Hepatocyte (in vitro differentiated cells): ENCODE results near the gene GSG1. TPM values are rescaled to one million over a fixed set of nuclear protein-coding genes. Genes with fewer than 3 reads are reported as not detected.

Experiments used
- DNase-seq: peaks from one replicate; pipeline ENCODE4 v3.0.0-alpha.2; 2016; ENCODE audit warnings: low spot score
- H2AFZ ChIP-seq: fragments of 200-600 bp; sonication (generic); 2 replicates; pipeline ENCODE4 v1.6.0; 2016; ENCODE audit warnings: antibody characterized with exemption, mild to moderate bottlenecking
- H3K27ac ChIP-seq: fragments of 200-600 bp; sonication (generic); 2 replicates; pipeline ENCODE4 v1.5.1; 2016; ENCODE audit warnings: mild to moderate bottlenecking
- H3K27me3 ChIP-seq: fragments of 200-600 bp; sonication (generic); 2 replicates; pipeline ENCODE4 v1.6.1; 2016
- H3K36me3 ChIP-seq: fragments of 200-600 bp; sonication (generic); replicated peaks from 2 replicates; pipeline ENCODE4 v1.5.1; 2016; ENCODE audit warnings: low read depth; ENCODE audit not compliant: insufficient read depth
- H3K4me1 ChIP-seq: fragments of 200-600 bp; sonication (generic); 2 replicates; pipeline ENCODE4 v1.5.1; 2016; ENCODE audit warnings: mild to moderate bottlenecking, moderate library complexity; ENCODE audit not compliant: insufficient read depth
- H3K4me2 ChIP-seq: fragments of 200-600 bp; sonication (generic); 2 replicates; pipeline ENCODE4 v1.6.0; 2016
- H3K4me3 ChIP-seq: fragments of 200-600 bp; sonication (generic); 2 replicates; pipeline ENCODE4 v1.5.1; 2016; ENCODE audit warnings: mild to moderate bottlenecking
- H3K79me2 ChIP-seq: fragments of 200-600 bp; sonication (generic); 2 replicates; pipeline ENCODE4 v1.6.0; 2017; ENCODE audit warnings: mild to moderate bottlenecking
- H3K9me2 ChIP-seq: fragments of 200-600 bp; sonication (generic); replicated peaks from 2 replicates; pipeline ENCODE4 v1.6.0; 2017; ENCODE audit warnings: mild to moderate bottlenecking; ENCODE audit not compliant: insufficient read depth
- H3K9me3 ChIP-seq: fragments of 200-600 bp; sonication (generic); 2 replicates; pipeline ENCODE4 v1.5.1; 2016; ENCODE audit warnings: low read depth, mild to moderate bottlenecking
- H4K20me1 ChIP-seq: fragments of 200-600 bp; sonication (generic); 2 replicates; pipeline ENCODE4 v1.6.0; 2016; ENCODE audit warnings: mild to moderate bottlenecking; ENCODE audit not compliant: insufficient read depth, poor library complexity, severe bottlenecking
- EZH2 ChIP-seq: fragments of 200-600 bp; sonication (generic); IDR thresholded peaks from 2 replicates; pipeline ENCODE4 v1.6.1; 2016; ENCODE audit warnings: antibody characterized with exemption, mild to moderate bottlenecking, borderline replicate concordance
- EZH2phosphoT487 ChIP-seq: fragments of 200-600 bp; sonication (generic); IDR thresholded peaks from one replicate; pipeline ENCODE4 v1.6.1; 2018; ENCODE audit warnings: antibody characterized with exemption, mild to moderate bottlenecking, low read depth, moderate library complexity; ENCODE audit not compliant: unreplicated experiment, severe bottlenecking
- WGBS: methylation state at CpG from one replicate; pipeline ENCODE4 v1.1.6; 2016; ENCODE audit warnings: low lambda C conversion rate; ENCODE audit errors: missing lambda C conversion rate; 5-methylcytosine and 5-hydroxymethylcytosine counted together
- polyA plus RNA-seq: library from polyadenylated mRNA; unstranded; fragments of >200 nt; fragmentation: Nextera tagmentation; extraction: Ambion mirVana; gene quantifications from 2 replicates; pipeline ENCODE4 v1.2.1, GENCODE V29; 2016
- total RNA-seq: library from RNA; depleted of rRNA; stranded (reverse); fragments of >200 nt; gene quantifications from 2 replicates; pipeline ENCODE4 v1.2.3, GENCODE V29; 2014
- TF ChIP-seq, protein P1 (sequence below): fragments of 200-600 bp; sonication (generic); IDR thresholded peaks from 2 replicates; pipeline ENCODE4 v1.5.1; 2016; ENCODE audit warnings: antibody characterized with exemption, mild to moderate bottlenecking; ENCODE audit not compliant: poor library complexity

Gene GSG1
- total and polyA plus RNA-seq, 2 experiments from 2014 or later, result 0.37 TPM; not detected in 1

GRCh38 chr12:13097491-13098011 is 5.9 kb downstream of the GSG1 start:
- H4K20me1 ChIP-seq, result no peaks in the 10 kb centered on the region
- no peaks in the 10 kb centered on the region for H3K36me3 ChIP-seq
- peak overlapping the region; percentile 40 for H2AFZ ChIP-seq
- no peaks in the 10 kb centered on the region for H3K9me2 ChIP-seq
- no peaks in the 10 kb centered on the region for H3K27me3 ChIP-seq
- H3K27ac ChIP-seq, result peak overlapping the region; percentile 99
- no peaks in the 10 kb centered on the region for H3K9me3 ChIP-seq
- H3K4me2 ChIP-seq, result peak overlapping the region; percentile 58
- DNase-seq, result no peak
- peaks cover 62% of the 10 kb centered on the region for H3K4me1 ChIP-seq
- no peak overlapping the region for H3K4me3 ChIP-seq
- WGBS, result 83% methylated on average over 9 of the region's 9 CpGs
- no peaks in the 10 kb centered on the region for H3K79me2 ChIP-seq
- TF ChIP-seq EZH2, result no peak
- TF ChIP-seq, protein P1, sequence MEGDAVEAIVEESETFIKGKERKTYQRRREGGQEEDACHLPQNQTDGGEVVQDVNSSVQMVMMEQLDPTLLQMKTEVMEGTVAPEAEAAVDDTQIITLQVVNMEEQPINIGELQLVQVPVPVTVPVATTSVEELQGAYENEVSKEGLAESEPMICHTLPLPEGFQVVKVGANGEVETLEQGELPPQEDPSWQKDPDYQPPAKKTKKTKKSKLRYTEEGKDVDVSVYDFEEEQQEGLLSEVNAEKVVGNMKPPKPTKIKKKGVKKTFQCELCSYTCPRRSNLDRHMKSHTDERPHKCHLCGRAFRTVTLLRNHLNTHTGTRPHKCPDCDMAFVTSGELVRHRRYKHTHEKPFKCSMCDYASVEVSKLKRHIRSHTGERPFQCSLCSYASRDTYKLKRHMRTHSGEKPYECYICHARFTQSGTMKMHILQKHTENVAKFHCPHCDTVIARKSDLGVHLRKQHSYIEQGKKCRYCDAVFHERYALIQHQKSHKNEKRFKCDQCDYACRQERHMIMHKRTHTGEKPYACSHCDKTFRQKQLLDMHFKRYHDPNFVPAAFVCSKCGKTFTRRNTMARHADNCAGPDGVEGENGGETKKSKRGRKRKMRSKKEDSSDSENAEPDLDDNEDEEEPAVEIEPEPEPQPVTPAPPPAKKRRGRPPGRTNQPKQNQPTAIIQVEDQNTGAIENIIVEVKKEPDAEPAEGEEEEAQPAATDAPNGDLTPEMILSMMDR, result no peak

- no peak overlapping the region for H3K27ac ChIP-seq
- H3K4me3 ChIP-seq, result no peak overlapping the region
- DNase-seq, result no peak
- H3K9me3 ChIP-seq, result no peaks in the 10 kb centered on the region
- H4K20me1 ChIP-seq, result no peaks in the 10 kb centered on the region
- H3K27me3 ChIP-seq, result no peaks in the 10 kb centered on the region
- H2AFZ ChIP-seq, result no peak overlapping the region
- peaks cover 46% of the 10 kb centered on the region for H3K4me1 ChIP-seq
- no peaks in the 10 kb centered on the region for H3K36me3 ChIP-seq
- no peak overlapping the region for H3K4me2 ChIP-seq
- H3K79me2 ChIP-seq, result no peaks in the 10 kb centered on the region
- H3K9me2 ChIP-seq, result no peaks in the 10 kb centered on the region
- TF ChIP-seq EZH2phosphoT487 (no peak), EZH2 (no peak)
- TF ChIP-seq, protein P1, result no peak
- 79% methylated on average over 8 of the region's 8 CpGs for WGBS
These were observed 8.0 kb downstream of the GSG1 start for GRCh38 chr12:13095266-13095995.

- Histone ChIP-seq H4K20me1 (no peaks in the 10 kb centered on the region), H3K79me2 (no peaks in the 10 kb centered on the region), H3K27me3 (no peaks in the 10 kb centered on the region), H3K4me2 (no peak overlapping the region), H3K4me1 (peaks cover 35% of the 10 kb centered on the region), H3K27ac (peak overlapping the region; percentile 6), H2AFZ (no peak overlapping the region), H3K36me3 (no peaks in the 10 kb centered on the region), H3K4me3 (no peak overlapping the region), H3K9me2 (no peaks in the 10 kb centered on the region), H3K9me3 (no peaks in the 10 kb centered on the region)
- 66% methylated on average over 3 of the region's 3 CpGs for WGBS
- DNase-seq, result no peak
- TF ChIP-seq EZH2phosphoT487 (no peak), EZH2 (no peak)
- TF ChIP-seq, protein P1, result no peak
These were observed 9.1 kb downstream of the GSG1 start for GRCh38 chr12:13094367-13094766.
